Measurements from ENCODE around the gene ZNF414.

The ZNF414 gene

GRCh38 chr19:8504171-8504570, 9.8 kb downstream of the ZNF414 start:
- TF ChIP-seq CTCF (IDR thresholded peaks at IDR 0.05; ENCODE audit: insufficient read depth, low read depth, low read length, missing control alignments) = no peak
- H3K4me3 ChIP-seq (ENCODE audit: low read length) = no peak overlapping the region
- DNase-seq (ENCODE audit: low read depth) = no peak

GRCh38 chr19:8503510-8503909, 10.5 kb downstream of the ZNF414 start:
- no peak overlapping the region for H3K4me3 ChIP-seq (ENCODE audit: low read length)
- DNase-seq (ENCODE audit: low read depth) = no peak
- no peak for TF ChIP-seq CTCF (IDR thresholded peaks at IDR 0.05; ENCODE audit: insufficient read depth, low read depth, low read length, missing control alignments)

GRCh38 chr19:8501981-8502380, 12.0 kb downstream of the ZNF414 start:
- no peak for TF ChIP-seq CTCF (IDR thresholded peaks at IDR 0.05; ENCODE audit: insufficient read depth, low read depth, low read length, missing control alignments)
- no peak overlapping the region for H3K4me3 ChIP-seq (ENCODE audit: low read length)
- no peak for DNase-seq (ENCODE audit: low read depth)

- DNase-seq (ENCODE audit: low read depth) = no peak
- TF ChIP-seq CTCF (IDR thresholded peaks at IDR 0.05; ENCODE audit: insufficient read depth, low read depth, low read length, missing control alignments) = no peak
- no peak overlapping the region for H3K4me3 ChIP-seq (ENCODE audit: low read length)
These were observed 12.5 kb downstream of the ZNF414 start for GRCh38 chr19:8501516-8501915.

- no peak overlapping the region for H3K4me3 ChIP-seq (ENCODE audit: low read length)
- no peak for DNase-seq (ENCODE audit: low read depth)
- TF ChIP-seq CTCF (IDR thresholded peaks at IDR 0.05; ENCODE audit: insufficient read depth, low read depth, low read length, missing control alignments) = no peak
These were observed 13.8 kb downstream of the ZNF414 start for GRCh38 chr19:8500158-8500557.

GRCh38 chr19:8499048-8499833, 14.7 kb downstream of the ZNF414 start:
- no peak for DNase-seq (ENCODE audit: low read depth)
- TF ChIP-seq CTCF (IDR thresholded peaks at IDR 0.05; ENCODE audit: insufficient read depth, low read depth, low read length, missing control alignments) = no peak
- no peak overlapping the region for H3K4me3 ChIP-seq (ENCODE audit: low read length)

GRCh38 chr19:8498295-8498694, 15.7 kb downstream of the ZNF414 start:
- no peak for DNase-seq (ENCODE audit: low read depth)
- H3K4me3 ChIP-seq (ENCODE audit: low read length) = no peak overlapping the region
- TF ChIP-seq CTCF (IDR thresholded peaks at IDR 0.05; ENCODE audit: insufficient read depth, low read depth, low read length, missing control alignments) = no peak
